HEK293 (cell line): ENCODE results near the gene FCER2.

Experiments used
- CTCF ChIA-PET: fragments of 350-600 bp; formaldehyde crosslinking; extraction: SDS; loops from one replicate; lab custom pipeline; 2021; ENCODE audit warnings: antibody characterized with exemption; lab: Yijun Ruan, JAX
- POLR2A ChIA-PET: fragments of 300-600 bp; formaldehyde crosslinking; extraction: SDS; loops from one replicate; lab custom pipeline; 2020; ENCODE audit warnings: antibody characterized with exemption, inconsistent platforms; lab: Yijun Ruan, JAX
- H3K27ac ChIP-seq: fragments of 200-500 bp; sonication (Bioruptor generic); 2 replicates; pipeline ENCODE4 v1.5.1; 2014; ENCODE audit warnings: low read depth, low read length, control low read depth, inconsistent platforms; ENCODE audit errors: extremely low read depth
- H3K36me3 ChIP-seq, 2 experiments: fragments of 200-500 bp in 1 of 2; sonication (Bioruptor generic) in 1 of 2; 1 replicate in 1 of 2; 2 replicates in 1 of 2; pipeline ENCODE4 v1.5.1; 2014 to 2017; ENCODE audit warnings: inconsistent platforms in 2 of 2, low read length in 2 of 2; ENCODE audit not compliant: control insufficient read depth in 2 of 2, insufficient read depth in 1 of 2
- H3K4me1 ChIP-seq: fragments of 200-500 bp; sonication (Bioruptor generic); 2 replicates; pipeline ENCODE4 v1.5.1; 2014; ENCODE audit warnings: mild to moderate bottlenecking, low read length, inconsistent platforms; ENCODE audit not compliant: control insufficient read depth, insufficient read depth
- H3K4me3 ChIP-seq: 2 replicates; pipeline ENCODE4 v1.5.1; 2011; ENCODE audit warnings: low read depth, mild to moderate bottlenecking, control low read depth, low read length, moderate library complexity
- H3K9me3 ChIP-seq: fragments of 200-500 bp; sonication (Bioruptor generic); 2 replicates; pipeline ENCODE4 v1.5.1; 2014; ENCODE audit warnings: low read depth, low read length, inconsistent platforms; ENCODE audit not compliant: control insufficient read depth, insufficient read depth
- EGR2 ChIP-seq: fragments of 450-650 bp; formaldehyde crosslinking; IDR thresholded peaks from 2 replicates; pipeline ENCODE4 v1.5.1; 2016; ENCODE audit warnings: low read depth, missing biosample characterization, missing genetic modification characterization
- MEIS1 ChIP-seq: sonication (generic); formaldehyde crosslinking; IDR thresholded peaks from 2 replicates; pipeline ENCODE4 v1.8.1; 2022; ENCODE audit warnings: missing genetic modification reagents, mild to moderate bottlenecking, borderline replicate concordance
- OSR2 ChIP-seq: fragments of 450-650 bp; formaldehyde crosslinking; IDR thresholded peaks from 2 replicates; pipeline ENCODE4 v1.5.1; 2016; ENCODE audit warnings: missing biosample characterization, missing genetic modification characterization
- REPIN1 ChIP-seq: fragments of 450-650 bp; formaldehyde crosslinking; IDR thresholded peaks from 2 replicates; pipeline ENCODE4 v1.5.1; 2017; ENCODE audit warnings: missing biosample characterization, missing genetic modification characterization, low read depth
- WT1 ChIP-seq: fragments of 450-650 bp; formaldehyde crosslinking; IDR thresholded peaks from 2 replicates; pipeline ENCODE4 v1.5.1; 2016; ENCODE audit warnings: missing biosample characterization, missing genetic modification characterization
- ZBTB21 ChIP-seq: fragments of 450-650 bp; formaldehyde crosslinking; IDR thresholded peaks from 2 replicates; pipeline ENCODE4 v1.5.1; 2017; ENCODE audit warnings: missing biosample characterization, missing genetic modification characterization
- ZFHX2 ChIP-seq: fragments of 450-650 bp; formaldehyde crosslinking; conservative IDR thresholded peaks from 2 replicates; pipeline ENCODE4 v1.5.1; 2016; ENCODE audit warnings: missing biosample characterization, missing genetic modification characterization
- ZIC2 ChIP-seq: fragments of 450-650 bp; formaldehyde crosslinking; IDR thresholded peaks from 2 replicates; pipeline ENCODE4 v1.5.1; 2016; ENCODE audit warnings: missing biosample characterization, missing genetic modification characterization
- ZNF132 ChIP-seq: fragments of 450-650 bp; formaldehyde crosslinking; IDR thresholded peaks from 2 replicates; pipeline ENCODE4 v1.5.1; 2017; ENCODE audit warnings: missing biosample characterization, missing genetic modification characterization, borderline replicate concordance
- ZNF2 ChIP-seq: fragments of 450-650 bp; formaldehyde crosslinking; IDR thresholded peaks from 2 replicates; pipeline ENCODE4 v1.5.1; 2016; ENCODE audit warnings: missing biosample characterization, missing genetic modification characterization
- ZNF221 ChIP-seq: fragments of 450-650 bp; formaldehyde crosslinking; IDR thresholded peaks from 2 replicates; pipeline ENCODE4 v1.5.1; 2017; ENCODE audit warnings: missing biosample characterization, missing genetic modification characterization, borderline replicate concordance
- ZNF248 ChIP-seq: fragments of 450-650 bp; formaldehyde crosslinking; IDR thresholded peaks from 2 replicates; pipeline ENCODE4 v1.5.1; 2017; ENCODE audit warnings: missing biosample characterization, missing genetic modification characterization
- ZNF354C ChIP-seq: fragments of 450-650 bp; formaldehyde crosslinking; IDR thresholded peaks from 2 replicates; pipeline ENCODE4 v1.5.1; 2016; ENCODE audit warnings: missing biosample characterization, missing genetic modification characterization, low read depth, borderline replicate concordance
- ZNF510 ChIP-seq: fragments of 450-650 bp; formaldehyde crosslinking; IDR thresholded peaks from 2 replicates; pipeline ENCODE4 v1.5.1; 2018; ENCODE audit warnings: mild to moderate bottlenecking, missing genetic modification characterization, missing biosample characterization; ENCODE audit not compliant: insufficient replicate concordance
- ZNF600 ChIP-seq: fragments of 450-650 bp; formaldehyde crosslinking; IDR thresholded peaks from 2 replicates; pipeline ENCODE4 v1.5.1; 2016; ENCODE audit warnings: missing biosample characterization, missing genetic modification characterization
- ZNF621 ChIP-seq: fragments of 450-650 bp; formaldehyde crosslinking; IDR thresholded peaks from 2 replicates; pipeline ENCODE4 v1.5.1; 2017; ENCODE audit warnings: missing biosample characterization, missing genetic modification characterization
- ZNF670 ChIP-seq: fragments of 450-650 bp; formaldehyde crosslinking; IDR thresholded peaks from 2 replicates; pipeline ENCODE4 v1.5.1; 2016; ENCODE audit warnings: missing biosample characterization, missing genetic modification characterization, low read depth
- ZNF76 ChIP-seq: fragments of 450-650 bp; formaldehyde crosslinking; IDR thresholded peaks from 2 replicates; pipeline ENCODE4; 2016; ENCODE audit warnings: low read depth, missing biosample characterization, missing genetic modification characterization, borderline replicate concordance
- TF ChIP-seq, protein P1 (sequence below): fragments of 450-650 bp; formaldehyde crosslinking; IDR thresholded peaks from 2 replicates; pipeline ENCODE4 v1.5.1; 2017; ENCODE audit warnings: missing biosample characterization, missing genetic modification characterization
- TF ChIP-seq, protein P2 (sequence below): fragments of 450-650 bp; formaldehyde crosslinking; optimal IDR thresholded peaks from 2 replicates; pipeline ENCODE3; 2016; ENCODE audit warnings: missing biosample characterization, mild to moderate bottlenecking, missing genetic modification characterization
- TF ChIP-seq, protein P3 (sequence below): fragments of 450-650 bp; formaldehyde crosslinking; IDR thresholded peaks from 2 replicates; pipeline ENCODE4 v1.5.0; 2017; ENCODE audit warnings: missing biosample characterization, missing genetic modification characterization, borderline replicate concordance

The FCER2 gene

GRCh38 chr19:7657131-7657751, 44.7 kb downstream of the FCER2 start:
- H3K27ac ChIP-seq = no peak overlapping the region
- H3K36me3 ChIP-seq = no peaks in the 10 kb centered on the region
- H3K9me3 ChIP-seq = no peaks in the 10 kb centered on the region
- no peaks in the 10 kb centered on the region for H3K4me1 ChIP-seq
- POLR2A ChIA-PET = no interaction called here
- TF ChIP-seq, protein P1, sequence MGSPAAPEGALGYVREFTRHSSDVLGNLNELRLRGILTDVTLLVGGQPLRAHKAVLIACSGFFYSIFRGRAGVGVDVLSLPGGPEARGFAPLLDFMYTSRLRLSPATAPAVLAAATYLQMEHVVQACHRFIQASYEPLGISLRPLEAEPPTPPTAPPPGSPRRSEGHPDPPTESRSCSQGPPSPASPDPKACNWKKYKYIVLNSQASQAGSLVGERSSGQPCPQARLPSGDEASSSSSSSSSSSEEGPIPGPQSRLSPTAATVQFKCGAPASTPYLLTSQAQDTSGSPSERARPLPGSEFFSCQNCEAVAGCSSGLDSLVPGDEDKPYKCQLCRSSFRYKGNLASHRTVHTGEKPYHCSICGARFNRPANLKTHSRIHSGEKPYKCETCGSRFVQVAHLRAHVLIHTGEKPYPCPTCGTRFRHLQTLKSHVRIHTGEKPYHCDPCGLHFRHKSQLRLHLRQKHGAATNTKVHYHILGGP (tag by site-specific recombination) = no peak
- TF ChIP-seq EGR2 (tag by site-specific recombination) (0 out of 2 replicates have a peak, but pooled peaks have one; percentile 15), ZFHX2 (tag by site-specific recombination) (peak; percentile 35; the same call in 1 of the 2 replicates)
- TF ChIP-seq, protein P2, sequence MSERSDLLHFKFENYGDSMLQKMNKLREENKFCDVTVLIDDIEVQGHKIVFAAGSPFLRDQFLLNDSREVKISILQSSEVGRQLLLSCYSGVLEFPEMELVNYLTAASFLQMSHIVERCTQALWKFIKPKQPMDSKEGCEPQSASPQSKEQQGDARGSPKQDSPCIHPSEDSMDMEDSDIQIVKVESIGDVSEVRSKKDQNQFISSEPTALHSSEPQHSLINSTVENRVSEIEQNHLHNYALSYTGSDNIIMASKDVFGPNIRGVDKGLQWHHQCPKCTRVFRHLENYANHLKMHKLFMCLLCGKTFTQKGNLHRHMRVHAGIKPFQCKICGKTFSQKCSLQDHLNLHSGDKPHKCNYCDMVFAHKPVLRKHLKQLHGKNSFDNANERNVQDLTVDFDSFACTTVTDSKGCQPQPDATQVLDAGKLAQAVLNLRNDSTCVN (tag by site-specific recombination) = no peak
- CTCF ChIA-PET = interaction anchor here (0.6 to 1.3 kb wide), 3 partner anchors 89 to 288 kb away, joined by 3 to 6 read pairs (median 3); no protein-coding TSS in a partner anchor
- H3K4me3 ChIP-seq = no peak overlapping the region

DNA sequence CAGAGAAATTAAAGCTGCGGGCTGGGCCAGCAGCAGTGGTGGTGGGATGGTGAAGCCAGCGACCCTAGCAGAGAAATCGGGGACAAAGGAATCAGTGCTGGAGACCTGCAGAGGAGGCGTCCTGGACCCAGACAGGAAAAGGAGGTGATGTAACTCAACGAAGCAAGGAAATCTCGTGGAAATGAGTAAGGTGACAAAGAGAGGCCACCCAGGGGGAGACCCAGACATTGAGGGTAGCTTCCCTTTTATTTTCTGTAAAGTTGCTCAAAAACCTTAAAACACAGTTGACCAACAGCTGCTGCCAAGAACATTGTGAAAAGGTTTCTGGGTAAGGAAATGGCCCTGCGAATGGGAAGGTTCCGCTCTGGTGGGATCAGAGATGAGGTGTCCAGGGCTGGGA, 46.4 kb downstream of the FCER2 start:
- H3K27ac ChIP-seq = no peak overlapping the region
- POLR2A ChIA-PET = no interaction called here

DNA sequence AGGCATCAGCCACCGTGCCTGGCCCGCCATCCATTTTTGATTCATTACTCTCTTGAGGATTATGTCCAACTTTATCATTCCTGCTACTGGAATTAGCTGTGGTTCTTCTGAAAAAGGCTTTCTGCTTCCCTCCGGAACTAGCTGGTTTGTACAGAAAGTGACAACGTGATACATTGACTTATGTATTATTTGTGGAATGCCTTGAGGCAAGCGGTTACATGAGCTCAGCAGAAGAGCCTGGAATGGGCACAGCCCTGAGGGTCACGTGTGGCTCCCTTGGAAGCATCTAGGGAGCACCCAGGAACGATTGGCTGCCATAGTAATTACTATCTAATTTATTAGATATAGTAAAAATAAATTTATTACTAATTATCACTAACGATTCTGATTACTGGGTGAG, 47.5 kb downstream of the FCER2 start:
- ChIA-PET CTCF (interaction anchor here (0.7 to 2.6 kb wide), 3 partner anchors 86 to 198 kb away, joined by 3 to 8 read pairs (median 4); no protein-coding TSS in a partner anchor), POLR2A (no interaction called here)
- no peaks in the 10 kb centered on the region for H3K9me3 ChIP-seq
- H3K36me3 ChIP-seq = no peaks in the 10 kb centered on the region
- H3K4me3 ChIP-seq = no peak overlapping the region
- no peak overlapping the region for H3K27ac ChIP-seq
- no peak for TF ChIP-seq ZNF132 (tag by site-specific recombination)
- TF ChIP-seq OSR2 = peak; percentile 40; the same call in 1 of the 2 replicates
- H3K4me1 ChIP-seq = no peaks in the 10 kb centered on the region

More for the DNA sequence above, 46.4 kb downstream of the FCER2 start:
- TF ChIP-seq WT1 (tag by site-specific recombination) = no peak
- no peak for TF ChIP-seq MEIS1 (CRISPR knock-in tag)
- no peak for TF ChIP-seq ZNF248 (tag by site-specific recombination)
- TF ChIP-seq ZIC2 (tag by site-specific recombination) = no peak
- no peak for TF ChIP-seq REPIN1
- TF ChIP-seq ZNF510 = no peak
- no peak overlapping the region for H3K4me3 ChIP-seq
- H3K9me3 ChIP-seq = no peaks in the 10 kb centered on the region
- H3K4me1 ChIP-seq = no peaks in the 10 kb centered on the region
- CTCF ChIA-PET = interaction anchor here (0.6 kb wide), 1 partner anchor 696 kb away, joined by 6 read pairs; no protein-coding TSS in a partner anchor
- no peaks in the 10 kb centered on the region for H3K36me3 ChIP-seq

DNA sequence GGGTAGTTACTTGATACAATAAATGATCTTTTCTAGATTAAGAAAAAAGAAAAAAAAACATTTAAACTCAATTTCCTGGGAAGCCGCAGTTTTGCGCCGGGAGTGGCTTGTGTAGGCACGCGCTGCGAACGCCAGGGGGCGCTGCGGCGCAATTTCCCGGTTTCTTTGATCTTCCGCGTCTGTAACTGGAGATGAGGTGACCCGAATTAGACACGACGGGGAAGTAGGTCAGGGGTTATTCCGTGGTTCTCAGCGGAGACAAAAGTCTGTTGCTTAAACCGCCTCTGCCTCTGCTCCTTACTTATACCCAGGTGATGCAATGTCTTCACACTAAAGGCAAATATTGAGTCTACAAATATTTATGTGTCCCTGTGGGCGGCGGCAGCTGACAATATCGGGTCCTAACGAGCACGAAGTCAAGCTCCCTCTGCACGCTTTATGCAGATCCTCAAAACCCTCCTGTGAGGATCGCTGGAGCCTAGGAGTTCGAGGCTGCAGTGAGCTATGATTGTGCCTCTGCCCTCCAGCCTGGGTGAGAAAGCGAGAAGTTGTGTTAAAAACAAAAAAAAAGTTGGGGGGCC, 49.8 kb downstream of the FCER2 start:
- no peaks in the 10 kb centered on the region for H3K4me1 ChIP-seq
- no peak overlapping the region; the same call in 1 of the 2 replicates for H3K27ac ChIP-seq
- H3K9me3 ChIP-seq = no peaks in the 10 kb centered on the region
- ChIA-PET CTCF (interaction anchor here (0.5 to 3.4 kb wide), 17 partner anchors 9 to 298 kb away, joined by 3 to 14 read pairs (median 4); partner anchors contain the start of genes CAMSAP3, MCEMP1 and TRAPPC5), POLR2A (interaction anchor here (0.6 kb wide), 1 partner anchor 66 kb away, joined by 7 read pairs; no protein-coding TSS in a partner anchor)
- no peaks in the 10 kb centered on the region for H3K36me3 ChIP-seq
- peak overlapping the region; percentile 16; the same call in 1 of the 2 replicates for H3K4me3 ChIP-seq
- peak; percentile 90; the same call in 1 of the 2 replicates for TF ChIP-seq ZNF2
- TF ChIP-seq ZIC2 (tag by site-specific recombination) = peak; percentile 40; the same call in 1 of the 2 replicates
- TF ChIP-seq ZNF621 (tag by site-specific recombination) = no peak
- TF ChIP-seq, protein P3, sequence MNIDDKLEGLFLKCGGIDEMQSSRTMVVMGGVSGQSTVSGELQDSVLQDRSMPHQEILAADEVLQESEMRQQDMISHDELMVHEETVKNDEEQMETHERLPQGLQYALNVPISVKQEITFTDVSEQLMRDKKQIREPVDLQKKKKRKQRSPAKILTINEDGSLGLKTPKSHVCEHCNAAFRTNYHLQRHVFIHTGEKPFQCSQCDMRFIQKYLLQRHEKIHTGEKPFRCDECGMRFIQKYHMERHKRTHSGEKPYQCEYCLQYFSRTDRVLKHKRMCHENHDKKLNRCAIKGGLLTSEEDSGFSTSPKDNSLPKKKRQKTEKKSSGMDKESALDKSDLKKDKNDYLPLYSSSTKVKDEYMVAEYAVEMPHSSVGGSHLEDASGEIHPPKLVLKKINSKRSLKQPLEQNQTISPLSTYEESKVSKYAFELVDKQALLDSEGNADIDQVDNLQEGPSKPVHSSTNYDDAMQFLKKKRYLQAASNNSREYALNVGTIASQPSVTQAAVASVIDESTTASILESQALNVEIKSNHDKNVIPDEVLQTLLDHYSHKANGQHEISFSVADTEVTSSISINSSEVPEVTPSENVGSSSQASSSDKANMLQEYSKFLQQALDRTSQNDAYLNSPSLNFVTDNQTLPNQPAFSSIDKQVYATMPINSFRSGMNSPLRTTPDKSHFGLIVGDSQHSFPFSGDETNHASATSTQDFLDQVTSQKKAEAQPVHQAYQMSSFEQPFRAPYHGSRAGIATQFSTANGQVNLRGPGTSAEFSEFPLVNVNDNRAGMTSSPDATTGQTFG (tag by site-specific recombination) = no peak
- TF ChIP-seq ZBTB21 (tag by site-specific recombination) = peak; percentile 46; the same call in 1 of the 2 replicates
- no peak for TF ChIP-seq ZNF221 (tag by site-specific recombination)
- no peak for TF ChIP-seq ZNF354C (tag by site-specific recombination)
- no peak for TF ChIP-seq ZNF76 (tag by site-specific recombination)
- 0 out of 2 replicates have a peak, but pooled peaks have one; percentile 34 for TF ChIP-seq ZNF600 (tag by site-specific recombination)
- no peak for TF ChIP-seq ZNF670 (tag by site-specific recombination)
